Measurements from ENCODE around the gene NFASC.

NFASC gene

GRCh38 chr1:204962742-204963632, 92.3 kb downstream of the NFASC start:
- DNase-seq = no peak

- DNase-seq = no peak
Observed at GRCh38 chr1:204967451-204967850, 96.8 kb downstream of the NFASC start.

GRCh38 chr1:204968135-204968534, 97.5 kb downstream of the NFASC start:
- no peak for DNase-seq

- no peak for DNase-seq
Observed at GRCh38 chr1:204968951-204969350, 98.3 kb downstream of the NFASC start.

- DNase-seq = no peak
Observed at GRCh38 chr1:204970937-204971336, 100.3 kb downstream of the NFASC start.

- DNase-seq = no peak
Observed at GRCh38 chr1:204971517-204972336, 101.1 kb downstream of the NFASC start.

GRCh38 chr1:204972426-204972825, 101.8 kb downstream of the NFASC start:
- DNase-seq = no peak

- no peak for DNase-seq
Observed at GRCh38 chr1:204973449-204973848, 102.8 kb downstream of the NFASC start.

GRCh38 chr1:204974327-204974726, 103.7 kb downstream of the NFASC start:
- DNase-seq = no peak

- no peak for DNase-seq
Observed at GRCh38 chr1:204975021-204975420, 104.4 kb downstream of the NFASC start.

- peak; percentile 23 for DNase-seq
Observed at GRCh38 chr1:204975568-204976235, 105.0 kb downstream of the NFASC start.

- no peak for DNase-seq
Observed at GRCh38 chr1:204976646-204977045, 106.0 kb downstream of the NFASC start.

- no peak for DNase-seq
Observed at GRCh38 chr1:204977318-204977717, 106.7 kb downstream of the NFASC start.

GRCh38 chr1:204978782-204979181, 108.1 kb downstream of the NFASC start:
- no peak for DNase-seq

- no peak for DNase-seq
Observed at GRCh38 chr1:204979306-204979705, 108.6 kb downstream of the NFASC start.

GRCh38 chr1:204979891-204980649, 109.4 kb downstream of the NFASC start:
- no peak for DNase-seq

GRCh38 chr1:204980840-204981405, 110.3 kb downstream of the NFASC start:
- no peak for DNase-seq

- DNase-seq = no peak
Observed at GRCh38 chr1:204983136-204983535, 112.5 kb downstream of the NFASC start.

- DNase-seq = no peak
Observed at GRCh38 chr1:204983881-204984280, 113.2 kb downstream of the NFASC start.

GRCh38 chr1:204984499-204984898, 113.8 kb downstream of the NFASC start:
- DNase-seq = no peak

GRCh38 chr1:204986181-204986580, 115.5 kb downstream of the NFASC start:
- no peak for DNase-seq

GRCh38 chr1:204987689-204988088, 117.0 kb downstream of the NFASC start:
- DNase-seq = no peak
